NCI-H146 treated with DMSO at 0.1 percent for 48 hours (cell line): Measurements from ENCODE around the gene GARIN5A.

Experiments used
- DNase-seq: peaks from one replicate; lab custom pipeline; 2025; ENCODE audit not compliant: unreplicated experiment; lab: John Stamatoyannopoulos, UW

The GARIN5A gene

DNA sequence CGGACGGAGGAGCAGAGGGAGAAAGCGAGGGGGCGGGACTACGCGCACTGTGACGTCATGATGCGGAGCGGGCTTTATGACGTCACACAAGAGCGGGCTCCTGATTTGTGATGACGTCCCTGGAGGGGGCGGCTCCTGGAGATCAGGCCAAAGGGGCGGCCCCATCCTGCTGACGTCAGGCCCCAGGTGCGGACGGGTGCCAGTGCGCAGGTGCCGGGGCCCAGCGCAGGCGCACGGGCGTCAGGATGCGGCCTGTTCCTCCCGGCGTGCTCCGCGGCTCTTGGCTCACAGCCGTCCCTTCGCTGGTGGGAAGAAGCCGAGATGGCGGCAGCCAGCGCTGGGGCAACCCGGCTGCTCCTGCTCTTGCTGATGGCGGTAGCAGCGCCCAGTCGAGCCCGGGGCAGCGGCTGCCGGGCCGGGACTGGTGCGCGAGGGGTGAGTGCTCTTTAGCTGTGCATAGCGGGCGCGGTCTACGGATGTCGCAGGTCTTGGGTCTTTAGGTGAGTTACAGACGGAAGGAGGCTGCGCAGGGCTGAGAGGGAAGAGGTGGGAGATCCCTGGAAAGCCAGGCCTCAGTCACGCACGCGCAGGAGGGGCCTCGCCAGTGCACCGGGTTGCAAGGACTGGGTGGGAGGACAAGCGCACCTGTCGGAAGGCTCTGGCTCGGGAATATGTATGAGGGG, at the start of gene GARIN5A, which contains the start of gene EMC10:
GARIN5A (minus strand) TSS at position 625 of the 683 bp plus-strand sequence; CDS start at position 165, 460 bp downstream.
EMC10 (plus strand) TSS at position 284 of the 683 bp plus-strand sequence; CDS start at position 322, 38 bp downstream.
- DNase-seq = peak; percentile 94

GRCh38 chr19:50522881-50523280, 46.2 kb upstream of the GARIN5A start:
- no peak for DNase-seq

- DNase-seq = no peak
Observed at GRCh38 chr19:50520822-50521465, 44.3 kb upstream of the GARIN5A start.

- no peak for DNase-seq
Observed at GRCh38 chr19:50519006-50519575, 42.4 kb upstream of the GARIN5A start.

GRCh38 chr19:50518091-50519005, 41.7 kb upstream of the GARIN5A start:
- DNase-seq = no peak

DNA sequence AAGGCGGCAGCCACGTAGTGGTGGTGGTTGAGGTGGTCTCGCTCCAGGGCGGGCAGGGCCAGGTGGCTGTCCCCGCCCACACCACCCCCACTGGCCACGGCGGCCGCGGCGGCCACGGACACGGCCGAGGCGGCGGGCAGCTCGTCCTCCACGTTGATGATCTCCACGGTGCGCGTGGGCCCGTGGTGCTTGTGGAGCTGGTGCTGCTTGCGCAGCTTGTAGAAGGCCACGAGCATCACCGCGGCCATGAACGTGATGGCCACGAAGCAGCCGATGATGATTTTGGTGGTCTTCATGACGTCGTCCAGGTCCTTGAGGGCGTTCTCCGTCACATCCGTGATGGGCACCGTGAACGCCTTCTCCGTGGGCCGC, 41.0 kb upstream of the GARIN5A start:
- no peak for DNase-seq

DNA sequence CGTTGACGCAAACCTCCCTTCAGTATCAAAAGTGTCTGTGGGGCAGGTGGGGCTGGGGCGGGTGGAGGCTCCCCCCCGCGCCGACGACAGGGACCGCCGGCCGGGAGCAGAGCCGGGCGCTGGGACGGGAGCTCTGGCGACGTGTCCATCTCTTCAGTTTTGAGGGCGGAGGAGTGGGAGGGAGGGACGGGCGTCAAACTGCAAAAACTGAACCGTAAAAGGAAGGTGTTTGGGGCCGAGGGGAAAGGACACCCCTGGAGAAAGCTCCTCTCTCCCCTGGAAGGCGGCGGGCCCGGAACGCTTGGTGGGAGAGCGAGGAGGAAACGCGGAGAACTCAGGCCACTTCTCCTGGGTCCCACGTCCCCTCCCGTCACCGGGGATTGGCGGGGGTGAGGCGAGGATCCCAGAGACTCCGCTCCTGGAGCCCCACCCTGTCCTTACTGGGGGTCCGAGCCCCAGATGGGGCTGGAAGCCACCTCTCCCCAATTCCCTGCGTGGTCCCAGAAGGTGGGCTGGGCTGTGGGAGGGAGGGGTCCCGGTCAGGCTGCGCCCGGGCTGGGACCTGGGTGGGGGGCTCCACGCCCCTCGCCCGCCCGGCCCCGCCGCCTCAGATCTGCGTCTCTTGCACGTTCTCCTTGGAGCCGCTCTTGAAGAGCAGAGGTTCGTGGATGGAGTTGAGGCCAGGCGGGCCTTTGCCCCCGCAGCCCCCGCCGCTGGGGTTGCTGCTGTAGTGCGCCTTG, 40.5 kb upstream of the GARIN5A start:
- no peak for DNase-seq

DNA sequence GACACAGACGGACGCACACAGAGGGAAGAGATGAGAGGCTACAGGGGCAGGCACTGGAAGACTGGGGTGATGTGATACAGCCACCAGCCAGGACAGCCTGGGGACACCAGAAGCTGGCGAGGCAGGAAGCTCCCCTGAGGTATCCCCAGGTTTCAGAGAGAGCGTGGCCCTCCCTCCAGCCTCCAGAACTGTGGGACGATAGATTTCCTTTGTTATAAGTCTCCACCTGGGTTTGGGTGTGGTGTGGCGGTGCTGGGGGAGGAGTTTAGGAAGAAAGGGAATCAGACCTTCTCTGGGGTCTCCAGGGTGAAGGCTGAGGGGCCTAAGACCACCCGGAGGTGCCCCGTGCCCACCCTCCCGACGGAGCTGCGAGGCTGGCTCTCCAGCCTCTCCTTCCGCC, 39.8 kb upstream of the GARIN5A start:
- no peak for DNase-seq

- DNase-seq = no peak
Observed at GRCh38 chr19:50515168-50515561, 38.5 kb upstream of the GARIN5A start.

DNA sequence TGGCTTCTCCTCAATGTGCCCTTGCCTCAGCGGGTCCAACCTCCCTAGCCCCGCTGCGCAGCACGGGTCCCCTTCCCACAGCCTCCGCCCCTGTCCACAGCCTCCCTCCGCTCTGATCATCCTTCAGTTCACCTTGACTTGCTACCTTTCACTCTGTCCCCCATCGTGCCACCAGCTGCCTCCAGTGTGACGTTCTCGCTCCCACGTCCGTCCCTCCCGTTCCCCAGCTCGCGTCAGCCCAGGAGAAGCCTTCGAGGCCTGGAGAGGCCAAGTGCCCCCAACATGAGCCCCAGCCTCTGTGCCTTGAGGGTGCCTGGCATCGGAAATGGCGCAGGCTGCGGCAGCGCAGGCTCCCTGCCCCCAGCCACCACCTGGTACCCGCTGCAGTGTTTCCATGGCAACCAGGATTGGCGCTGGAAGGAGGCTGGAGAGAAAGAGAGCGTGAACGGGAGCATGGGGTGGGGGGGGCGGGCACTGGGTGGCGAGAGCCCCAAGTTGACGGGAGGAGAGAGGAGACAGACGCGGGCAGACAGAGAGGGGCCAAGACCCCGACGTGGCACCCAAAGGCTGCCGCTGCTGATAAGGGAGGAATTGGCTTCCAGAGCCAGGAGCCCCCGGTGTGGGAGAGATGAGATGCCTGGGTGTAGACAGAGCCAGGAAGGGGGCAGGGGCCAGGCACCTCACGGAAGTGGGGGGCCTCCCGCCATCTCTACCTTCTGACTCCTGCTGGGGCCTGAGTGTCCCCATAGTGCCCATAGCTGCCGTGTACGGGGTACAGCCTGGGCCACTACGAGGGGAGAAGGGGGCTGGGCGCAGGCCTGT, 37.9 kb upstream of the GARIN5A start:
- DNase-seq = peak; percentile 29

DNA sequence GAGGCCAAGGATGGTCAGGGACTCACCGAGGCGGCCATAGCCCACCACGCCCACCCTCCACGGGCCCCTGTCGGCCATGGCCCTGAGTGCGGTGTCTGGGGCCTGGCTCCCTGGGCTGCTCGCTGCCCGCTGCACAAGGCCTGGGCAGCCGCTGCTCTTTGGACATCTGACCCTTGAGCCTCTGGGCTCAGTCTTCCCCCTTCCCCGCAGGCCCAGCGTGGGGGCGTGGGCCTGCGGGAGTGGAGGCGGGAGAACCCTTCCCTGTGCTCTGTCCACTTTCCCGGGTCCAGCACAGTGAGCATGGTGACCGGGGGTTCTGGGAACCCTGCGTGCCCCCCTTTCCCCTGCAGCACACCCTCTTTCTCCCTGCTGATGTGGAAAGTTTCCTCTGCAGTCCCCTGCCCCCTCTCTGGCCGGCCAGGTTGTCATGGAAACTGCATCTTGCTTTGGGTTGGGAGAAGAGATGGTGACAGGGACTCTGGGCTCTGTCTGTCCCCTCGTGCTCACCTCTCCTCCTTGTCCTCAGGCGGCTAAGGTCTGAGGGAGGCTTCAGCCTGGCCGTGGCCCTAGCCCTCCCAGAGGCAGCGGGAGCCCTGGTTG, 37.2 kb upstream of the GARIN5A start, which contains the start of gene ASPDH:
ASPDH (minus strand) TSS at position 168 of the 600 bp plus-strand sequence; CDS start at position 78, 90 bp downstream.
- DNase-seq = no peak

DNA sequence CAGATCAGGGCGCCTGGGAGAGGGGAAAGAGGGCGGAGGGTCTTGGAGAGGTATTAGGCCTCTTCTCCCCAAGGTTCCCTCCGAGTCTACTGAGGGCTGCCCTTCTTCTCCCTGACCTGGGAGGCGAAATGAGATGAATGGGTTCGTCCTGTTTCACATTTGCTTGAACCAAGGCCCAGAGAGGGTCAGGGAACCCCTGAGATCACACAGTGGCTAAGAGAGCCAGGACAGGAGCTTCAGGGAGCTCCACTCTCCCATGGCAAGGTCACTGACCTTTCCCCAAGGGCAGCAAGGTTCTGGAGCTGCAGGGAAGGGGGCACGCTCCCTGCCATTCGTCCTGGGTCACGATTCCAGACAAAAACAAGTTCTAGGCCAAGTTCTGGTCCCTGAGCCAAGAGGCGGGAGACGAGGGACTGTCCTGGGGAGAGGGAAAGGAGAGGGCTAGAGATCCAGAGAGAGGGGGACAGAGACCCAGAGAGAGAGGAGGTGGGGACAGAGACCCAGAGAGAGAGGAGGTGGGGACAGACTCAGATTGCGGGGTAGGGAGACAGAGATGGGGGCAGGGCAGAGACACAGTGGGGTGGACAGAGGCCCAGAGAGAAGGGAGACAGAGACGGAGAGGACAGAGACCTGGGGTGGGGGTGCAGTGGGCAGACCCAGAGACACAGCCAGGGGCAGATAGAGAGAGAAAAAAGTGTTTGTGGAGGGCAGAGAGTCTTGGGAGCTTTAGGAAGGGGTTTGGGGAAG, 36.5 kb upstream of the GARIN5A start:
- no peak for DNase-seq

DNA sequence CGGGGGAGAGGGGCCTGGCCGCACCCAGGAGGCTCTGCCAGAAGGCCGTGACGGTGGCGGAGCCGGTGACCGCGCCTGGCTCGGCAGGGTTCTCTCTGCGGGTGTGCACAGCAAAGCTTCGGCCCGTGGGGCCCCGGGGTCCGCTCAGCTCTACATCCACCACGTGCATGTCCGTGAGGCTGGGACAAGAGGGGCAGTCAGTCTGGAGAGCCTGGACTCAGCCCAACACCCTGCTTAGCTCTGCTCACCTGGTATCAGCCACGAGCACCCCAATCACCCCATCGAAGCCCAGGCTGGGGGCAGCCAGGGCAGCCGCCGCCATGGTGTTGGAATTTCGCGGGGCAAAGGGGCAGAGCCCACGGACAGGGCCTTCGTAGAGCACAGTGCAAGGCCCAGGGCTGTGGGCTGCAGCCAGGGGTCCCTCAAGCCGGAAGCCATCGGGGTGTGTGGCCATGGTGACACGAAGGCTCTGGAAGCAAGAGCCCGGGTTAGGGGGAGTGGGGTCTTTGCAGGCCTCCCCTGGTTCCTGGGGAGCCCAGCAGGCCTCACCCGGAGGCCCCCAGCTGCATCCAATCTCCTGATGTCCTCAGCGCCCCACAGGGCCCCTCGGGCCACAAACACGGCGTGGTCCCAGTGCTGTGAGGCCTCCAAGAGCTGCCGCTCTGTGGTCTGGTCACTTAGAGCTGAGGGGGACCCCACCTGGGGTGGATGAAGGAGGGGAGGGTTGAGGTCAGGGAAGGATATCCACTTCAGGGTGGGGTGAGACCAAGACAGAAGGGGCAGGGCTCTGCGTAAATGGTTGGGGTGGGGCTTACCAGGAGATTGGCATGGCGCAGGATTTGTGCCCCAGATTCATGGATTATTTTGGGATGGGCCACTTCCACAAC, 35.7 kb upstream of the GARIN5A start:
- DNase-seq = no peak

GRCh38 chr19:50511069-50511822, 34.6 kb upstream of the GARIN5A start, which contains the start of gene JOSD2:
Gene JOSD2 (minus strand): TSS chr19:50511191. CDS start chr19:50510431, 760 bp downstream.
- peak; percentile 98 for DNase-seq

- DNase-seq = peak; percentile 97
Observed at GRCh38 chr19:50510700-50511068, 34.0 kb upstream of the GARIN5A start.

DNA sequence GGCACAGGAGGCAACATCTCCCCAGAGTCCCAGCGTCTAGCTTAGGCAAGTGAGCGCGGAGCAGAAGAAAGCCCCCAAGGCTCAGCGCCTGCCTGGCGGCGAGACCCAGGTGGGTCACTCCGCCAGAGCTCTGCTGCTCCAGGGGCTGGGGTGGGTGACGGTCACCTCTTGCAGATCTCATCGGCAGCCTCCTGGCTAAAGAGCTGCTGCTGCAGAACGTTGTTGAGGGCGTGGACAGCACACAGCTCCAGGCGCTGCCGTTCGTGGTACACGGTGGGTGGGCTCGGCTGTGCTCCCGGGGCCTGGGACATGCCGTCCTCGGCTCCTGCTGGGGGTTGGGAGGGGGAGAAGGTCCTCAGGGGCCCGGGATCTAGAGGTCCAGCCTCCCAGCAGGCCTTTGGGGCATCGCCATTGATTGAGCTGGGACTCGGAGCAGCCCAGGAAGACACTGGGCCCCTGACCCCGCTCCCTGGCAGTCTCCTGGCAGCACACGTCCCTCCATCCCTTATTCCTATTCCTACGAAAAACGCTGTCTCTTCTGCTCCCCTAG, 33.5 kb upstream of the GARIN5A start:
- no peak for DNase-seq
